HEK293 (cell line): ENCODE measurements around the gene DSE.

Experiments used
- CTCF ChIA-PET: fragments of 350-600 bp; formaldehyde crosslinking; extraction: SDS; loops from one replicate; lab custom pipeline; 2021; ENCODE audit warnings: antibody characterized with exemption; lab: Yijun Ruan, JAX
- POLR2A ChIA-PET: fragments of 300-600 bp; formaldehyde crosslinking; extraction: SDS; loops from one replicate; lab custom pipeline; 2020; ENCODE audit warnings: antibody characterized with exemption, inconsistent platforms; lab: Yijun Ruan, JAX
- H3K27ac ChIP-seq: fragments of 200-500 bp; sonication (Bioruptor generic); 2 replicates; pipeline ENCODE4 v1.5.1; 2014; ENCODE audit warnings: low read depth, low read length, control low read depth, inconsistent platforms; ENCODE audit errors: extremely low read depth
- H3K36me3 ChIP-seq, 2 experiments: fragments of 200-500 bp in 1 of 2; sonication (Bioruptor generic) in 1 of 2; 1 replicate in 1 of 2; 2 replicates in 1 of 2; pipeline ENCODE4 v1.5.1; 2014 to 2017; ENCODE audit warnings: inconsistent platforms in 2 of 2, low read length in 2 of 2; ENCODE audit not compliant: control insufficient read depth in 2 of 2, insufficient read depth in 1 of 2
- H3K4me1 ChIP-seq: fragments of 200-500 bp; sonication (Bioruptor generic); 2 replicates; pipeline ENCODE4 v1.5.1; 2014; ENCODE audit warnings: mild to moderate bottlenecking, low read length, inconsistent platforms; ENCODE audit not compliant: control insufficient read depth, insufficient read depth
- H3K4me3 ChIP-seq: 2 replicates; pipeline ENCODE4 v1.5.1; 2011; ENCODE audit warnings: low read depth, mild to moderate bottlenecking, control low read depth, low read length, moderate library complexity
- H3K9me3 ChIP-seq: fragments of 200-500 bp; sonication (Bioruptor generic); 2 replicates; pipeline ENCODE4 v1.5.1; 2014; ENCODE audit warnings: low read depth, low read length, inconsistent platforms; ENCODE audit not compliant: control insufficient read depth, insufficient read depth
- EGR2 ChIP-seq: fragments of 450-650 bp; formaldehyde crosslinking; IDR thresholded peaks from 2 replicates; pipeline ENCODE4 v1.5.1; 2016; ENCODE audit warnings: low read depth, missing biosample characterization, missing genetic modification characterization
- GFI1B ChIP-seq: fragments of 450-650 bp; formaldehyde crosslinking; IDR thresholded peaks from 2 replicates; pipeline ENCODE4 v1.5.1; 2016; ENCODE audit warnings: missing biosample characterization, missing genetic modification characterization
- GLI4 ChIP-seq: fragments of 450-650 bp; formaldehyde crosslinking; IDR thresholded peaks from 2 replicates; pipeline ENCODE4 v1.5.1; 2016; ENCODE audit warnings: missing biosample characterization, missing genetic modification characterization
- OSR2 ChIP-seq: fragments of 450-650 bp; formaldehyde crosslinking; IDR thresholded peaks from 2 replicates; pipeline ENCODE4 v1.5.1; 2016; ENCODE audit warnings: missing biosample characterization, missing genetic modification characterization
- ZBTB44 ChIP-seq: fragments of 450-650 bp; IDR thresholded peaks from 2 replicates; pipeline ENCODE4 v1.5.1; 2018; ENCODE audit warnings: missing biosample characterization, mild to moderate bottlenecking, missing genetic modification characterization
- ZBTB6 ChIP-seq: fragments of 450-650 bp; formaldehyde crosslinking; IDR thresholded peaks from 2 replicates; pipeline ENCODE4 v1.5.1; 2017; ENCODE audit warnings: missing biosample characterization, missing genetic modification characterization
- ZFP69B ChIP-seq: fragments of 450-650 bp; formaldehyde crosslinking; IDR thresholded peaks from 2 replicates; pipeline ENCODE4 v1.5.1; 2016; ENCODE audit warnings: missing biosample characterization, missing genetic modification characterization
- ZNF138 ChIP-seq: fragments of 450-650 bp; formaldehyde crosslinking; IDR thresholded peaks from 2 replicates; pipeline ENCODE4 v1.5.1; 2016; ENCODE audit warnings: missing biosample characterization, missing genetic modification characterization, borderline replicate concordance
- ZNF169 ChIP-seq: fragments of 450-650 bp; formaldehyde crosslinking; IDR thresholded peaks from 2 replicates; pipeline ENCODE4 v1.5.1; 2016; ENCODE audit warnings: missing biosample characterization, missing genetic modification characterization
- ZNF211 ChIP-seq: fragments of 450-650 bp; formaldehyde crosslinking; IDR thresholded peaks from 2 replicates; pipeline ENCODE4 v1.5.1; 2016; ENCODE audit warnings: low read depth, missing biosample characterization, missing genetic modification characterization
- ZNF280D ChIP-seq: fragments of 450-650 bp; formaldehyde crosslinking; IDR thresholded peaks from 2 replicates; pipeline ENCODE4 v1.5.1; 2016; ENCODE audit warnings: missing biosample characterization, missing genetic modification characterization
- ZNF394 ChIP-seq: fragments of 450-650 bp; formaldehyde crosslinking; IDR thresholded peaks from 2 replicates; pipeline ENCODE4 v1.5.1; 2016; ENCODE audit warnings: missing biosample characterization, missing genetic modification characterization, mild to moderate bottlenecking, moderate library complexity, borderline replicate concordance
- ZNF416 ChIP-seq: fragments of 450-650 bp; formaldehyde crosslinking; IDR thresholded peaks from 2 replicates; pipeline ENCODE4 v1.5.1; 2016; ENCODE audit warnings: missing biosample characterization, missing genetic modification characterization
- ZNF426 ChIP-seq: fragments of 450-650 bp; formaldehyde crosslinking; IDR thresholded peaks from 2 replicates; pipeline ENCODE4 v1.5.1; 2017; ENCODE audit warnings: missing biosample characterization, missing genetic modification characterization, mild to moderate bottlenecking, inconsistent platforms, moderate library complexity
- ZNF510 ChIP-seq: fragments of 450-650 bp; formaldehyde crosslinking; IDR thresholded peaks from 2 replicates; pipeline ENCODE4 v1.5.1; 2018; ENCODE audit warnings: mild to moderate bottlenecking, missing genetic modification characterization, missing biosample characterization; ENCODE audit not compliant: insufficient replicate concordance
- ZNF624 ChIP-seq: fragments of 450-650 bp; formaldehyde crosslinking; IDR thresholded peaks from 2 replicates; pipeline ENCODE4 v1.5.1; 2017; ENCODE audit warnings: missing biosample characterization, missing genetic modification characterization
- ZNF645 ChIP-seq: fragments of 450-650 bp; formaldehyde crosslinking; IDR thresholded peaks from 2 replicates; pipeline ENCODE4; 2016; ENCODE audit warnings: missing biosample characterization, missing genetic modification characterization
- ZNF658 ChIP-seq: fragments of 450-650 bp; formaldehyde crosslinking; IDR thresholded peaks from 2 replicates; pipeline ENCODE4; 2016; ENCODE audit warnings: missing biosample characterization, missing genetic modification characterization
- ZNF747 ChIP-seq: fragments of 450-650 bp; formaldehyde crosslinking; IDR thresholded peaks from 2 replicates; pipeline ENCODE4 v1.5.1; 2016; ENCODE audit warnings: missing biosample characterization, missing genetic modification characterization
- ZNF76 ChIP-seq: fragments of 450-650 bp; formaldehyde crosslinking; IDR thresholded peaks from 2 replicates; pipeline ENCODE4; 2016; ENCODE audit warnings: low read depth, missing biosample characterization, missing genetic modification characterization, borderline replicate concordance
- ZNF776 ChIP-seq: fragments of 450-650 bp; formaldehyde crosslinking; IDR thresholded peaks from 2 replicates; pipeline ENCODE4 v1.5.0; 2017; ENCODE audit warnings: missing biosample characterization, missing genetic modification characterization, borderline replicate concordance
- ZNF843 ChIP-seq: fragments of 450-650 bp; formaldehyde crosslinking; IDR thresholded peaks from 2 replicates; pipeline ENCODE4 v1.5.1; 2016; ENCODE audit warnings: missing biosample characterization, missing genetic modification characterization

The DSE gene

GRCh38 chr6:116485559-116486184, 114.9 kb downstream of the DSE start:
- Histone ChIP-seq H3K9me3 (no peaks in the 10 kb centered on the region), H3K4me3 (no peak overlapping the region), H3K4me1 (peaks cover 18% of the 10 kb centered on the region; the same call in 1 of the 2 replicates), H3K36me3 (no peaks in the 10 kb centered on the region), H3K27ac (no peak overlapping the region)
- POLR2A ChIA-PET = no interaction called here
- CTCF ChIA-PET = interaction anchor here (0.6 to 1.0 kb wide), 3 partner anchors 16 to 124 kb away, joined by 3 to 6 read pairs (median 3); no protein-coding TSS in a partner anchor
- peak; percentile 34; the same call in 1 of the 2 replicates for TF ChIP-seq ZNF843
- TF ChIP-seq ZNF280D (tag by site-specific recombination) = no peak
- peak; percentile 67 for TF ChIP-seq ZBTB44 (tag by site-specific recombination)

GRCh38 chr6:116491610-116492330, 121.0 kb downstream of the DSE start:
- no peak for TF ChIP-seq ZNF624
- no peak for TF ChIP-seq OSR2
- no peak for TF ChIP-seq ZNF658 (tag by site-specific recombination)
- TF ChIP-seq ZNF211 (tag by site-specific recombination) = peak; percentile 81
- TF ChIP-seq ZNF776 = no peak
- no peak for TF ChIP-seq ZBTB6 (tag by site-specific recombination)
- H3K27ac ChIP-seq = no peak overlapping the region
- ChIA-PET CTCF (interaction anchor here (1.9 kb wide), 1 partner anchor 20 kb away, joined by 10 read pairs; the partner anchor contains the start of gene CALHM5), POLR2A (no interaction called here)
- H3K4me3 ChIP-seq = no peak overlapping the region
- no peaks in the 10 kb centered on the region for H3K4me1 ChIP-seq
- H3K36me3 ChIP-seq = no peaks in the 10 kb centered on the region
- H3K9me3 ChIP-seq = no peaks in the 10 kb centered on the region

GRCh38 chr6:116492331-116493067, 121.8 kb downstream of the DSE start:
- H3K4me1 ChIP-seq = no peaks in the 10 kb centered on the region
- H3K27ac ChIP-seq = no peak overlapping the region
- ChIA-PET CTCF (interaction anchor here (1.9 kb wide), 1 partner anchor 19 kb away, joined by 10 read pairs; the partner anchor contains the start of gene CALHM5), POLR2A (no interaction called here)
- no peak overlapping the region for H3K4me3 ChIP-seq
- H3K36me3 ChIP-seq = no peaks in the 10 kb centered on the region
- H3K9me3 ChIP-seq = no peaks in the 10 kb centered on the region
- TF ChIP-seq ZNF510 (tag by site-specific recombination) (no peak), ZNF394 (tag by site-specific recombination) (no peak), ZNF426 (no peak), ZNF211 (tag by site-specific recombination) (no peak), ZNF169 (tag by site-specific recombination) (no peak), ZNF76 (tag by site-specific recombination) (no peak), ZFP69B (tag by site-specific recombination) (no peak), ZNF416 (tag by site-specific recombination) (no peak), ZNF138 (tag by site-specific recombination) (no peak), ZNF645 (no peak), ZNF747 (tag by site-specific recombination) (no peak), ZNF624 (no peak), GLI4 (no peak), GFI1B (tag by site-specific recombination) (no peak), EGR2 (tag by site-specific recombination) (no peak)
